Measurements from ENCODE around the gene LY6G6F.
"Not testable (repeated sequence)": the region's sequence is repeated elsewhere in the genome, so short reads cannot be mapped to it uniquely, and the experiment has no call there.

The LY6G6F gene

DNA sequence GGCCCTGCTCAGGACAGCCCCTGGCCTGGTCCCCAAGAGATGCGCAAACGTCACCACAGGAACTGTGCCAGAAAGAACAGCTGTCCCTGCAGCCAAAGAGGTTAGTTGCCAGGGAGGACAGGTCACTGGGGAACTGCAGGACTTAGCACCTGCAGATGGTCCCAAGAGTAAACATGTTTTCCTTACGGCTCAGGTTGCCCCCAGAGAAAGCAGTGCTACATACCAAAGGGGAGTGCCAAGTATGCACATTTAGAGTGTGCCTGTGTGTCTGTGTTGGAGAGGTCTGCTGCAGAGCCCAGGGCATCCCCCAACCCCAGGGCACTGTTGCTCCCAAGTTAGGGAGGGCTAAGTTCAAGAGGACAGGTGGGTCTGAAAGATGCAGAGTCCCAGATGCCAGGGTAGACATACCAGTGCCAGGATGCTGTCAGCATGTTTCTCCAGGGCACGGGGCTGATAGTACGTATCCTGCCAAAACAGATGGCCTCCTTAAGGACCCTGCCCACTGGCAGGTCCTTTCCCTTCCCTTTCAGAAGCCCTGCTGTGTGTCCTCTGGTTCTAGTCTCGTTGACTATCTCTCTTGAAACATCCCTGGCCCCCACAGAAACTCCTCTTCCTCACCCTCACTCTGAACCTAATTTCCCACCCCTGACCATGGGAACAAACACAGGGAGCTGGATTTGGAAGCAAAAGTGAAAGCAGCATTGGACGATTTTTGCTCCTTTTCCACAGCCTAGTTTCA lies 4.8 kb upstream of the LY6G6F start:
- DNase-seq (ENCODE audit: low read depth in 1 of 2, low spot score in 1 of 2), result no peak

DNA sequence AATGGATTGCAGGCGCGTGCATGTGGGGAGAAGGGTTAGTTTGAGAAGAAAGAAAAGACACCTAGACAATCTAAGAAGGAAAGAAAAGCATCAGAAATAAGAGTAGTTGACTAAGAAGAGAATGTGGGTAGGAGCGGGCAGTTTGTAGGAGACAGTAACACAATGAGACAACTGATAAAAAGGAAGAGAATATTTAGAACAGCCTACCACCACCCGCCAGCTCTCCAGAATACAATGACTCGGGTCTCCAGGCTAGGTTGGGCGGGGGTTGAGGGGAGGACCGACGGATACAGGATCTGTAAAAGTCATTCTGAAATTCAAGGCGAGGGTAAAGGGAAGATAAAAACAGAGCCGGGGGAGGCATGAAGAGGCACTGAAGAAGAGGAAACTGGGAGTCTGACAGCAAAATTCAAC lies 4.3 kb upstream of the LY6G6F start:
- no peak for DNase-seq (ENCODE audit: low read depth in 1 of 2, low spot score in 1 of 2)

DNA sequence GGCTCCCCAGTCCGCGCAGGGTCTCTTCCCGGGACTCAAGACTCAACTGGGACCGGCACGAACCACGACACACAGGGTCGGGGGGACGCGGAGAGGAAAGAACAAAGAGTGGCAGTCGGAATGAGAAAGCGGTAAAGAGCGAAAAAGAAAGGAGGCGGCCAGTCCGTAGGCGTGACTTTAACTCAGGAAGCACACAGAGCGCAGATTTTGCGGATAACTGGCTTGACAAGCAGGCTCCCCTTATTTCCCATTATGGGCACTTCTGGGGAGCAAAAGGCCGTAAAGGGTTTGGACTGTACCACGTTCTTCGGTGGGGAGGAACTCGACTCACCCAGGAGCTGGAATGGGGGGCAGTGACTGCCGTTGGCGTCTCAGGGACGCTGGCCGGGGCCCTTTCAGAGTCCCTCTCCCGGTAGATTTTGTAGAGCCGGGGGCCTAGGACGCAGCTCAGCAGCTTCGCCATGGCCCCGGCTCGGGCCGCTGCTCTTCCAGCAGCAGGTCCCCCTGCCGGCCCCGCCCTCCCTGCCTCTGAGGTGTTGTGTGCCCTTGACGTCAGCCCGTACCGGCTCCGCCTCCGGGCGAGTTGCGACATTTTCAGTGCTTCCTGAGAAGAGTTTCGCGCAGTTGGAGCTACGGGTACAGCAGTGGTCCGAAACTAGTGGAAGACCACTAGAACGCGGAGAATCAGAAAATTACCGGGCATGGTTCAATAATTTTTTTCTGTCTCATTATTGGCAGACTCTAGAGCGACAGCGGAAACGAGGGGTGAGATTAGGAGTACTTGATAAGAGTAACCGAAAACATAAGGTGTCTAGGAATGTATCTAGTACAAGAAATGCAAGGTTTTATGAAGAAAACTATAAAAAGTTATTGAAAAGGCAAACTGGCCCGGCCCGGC lies 3.6 kb upstream of the LY6G6F start, which contains the start of gene ABHD16A:
Gene ABHD16A (minus strand): TSS at position 506 of the 898 bp plus-strand sequence. CDS start 43 bp downstream, at position 463.
- peak; percentile 95 for DNase-seq (ENCODE audit: low read depth in 1 of 2, low spot score in 1 of 2)

GRCh38 chr6:31705931-31706330 lies 735 bp upstream of the LY6G6F start:
- DNase-seq (ENCODE audit: low read depth in 1 of 2, low spot score in 1 of 2), result no peak

GRCh38 chr6:31707701-31708100 lies 1.0 kb downstream of the LY6G6F start:
- DNase-seq (ENCODE audit: low read depth in 1 of 2, low spot score in 1 of 2), result no peak

- DNase-seq (ENCODE audit: low read depth in 1 of 2, low spot score in 1 of 2), result no peak
Observed at GRCh38 chr6:31708224-31708623, 1.6 kb downstream of the LY6G6F start.

DNA sequence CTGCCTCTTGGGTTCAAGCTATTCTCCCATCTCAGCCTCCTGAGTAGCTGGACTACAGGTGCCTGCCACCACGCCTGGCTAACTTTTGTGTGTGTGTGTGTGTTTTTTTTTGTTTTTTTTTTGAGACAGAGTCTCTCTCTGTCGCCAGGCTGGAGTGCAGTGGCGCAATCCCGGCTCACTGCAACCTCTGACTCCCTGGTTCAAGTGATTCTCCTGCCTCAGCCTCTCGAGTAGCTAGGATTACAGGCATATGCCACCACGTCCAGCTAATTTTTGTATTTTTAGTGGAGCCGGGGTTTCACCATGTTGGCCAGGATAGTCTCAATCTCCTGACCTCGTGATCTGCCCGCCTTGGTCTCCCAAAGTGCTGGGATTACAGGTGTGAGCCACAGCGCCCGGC lies 2.5 kb downstream of the LY6G6F start:
- DNase-seq (ENCODE audit: low read depth in 1 of 2, low spot score in 1 of 2), result not testable (repeated sequence)

DNA sequence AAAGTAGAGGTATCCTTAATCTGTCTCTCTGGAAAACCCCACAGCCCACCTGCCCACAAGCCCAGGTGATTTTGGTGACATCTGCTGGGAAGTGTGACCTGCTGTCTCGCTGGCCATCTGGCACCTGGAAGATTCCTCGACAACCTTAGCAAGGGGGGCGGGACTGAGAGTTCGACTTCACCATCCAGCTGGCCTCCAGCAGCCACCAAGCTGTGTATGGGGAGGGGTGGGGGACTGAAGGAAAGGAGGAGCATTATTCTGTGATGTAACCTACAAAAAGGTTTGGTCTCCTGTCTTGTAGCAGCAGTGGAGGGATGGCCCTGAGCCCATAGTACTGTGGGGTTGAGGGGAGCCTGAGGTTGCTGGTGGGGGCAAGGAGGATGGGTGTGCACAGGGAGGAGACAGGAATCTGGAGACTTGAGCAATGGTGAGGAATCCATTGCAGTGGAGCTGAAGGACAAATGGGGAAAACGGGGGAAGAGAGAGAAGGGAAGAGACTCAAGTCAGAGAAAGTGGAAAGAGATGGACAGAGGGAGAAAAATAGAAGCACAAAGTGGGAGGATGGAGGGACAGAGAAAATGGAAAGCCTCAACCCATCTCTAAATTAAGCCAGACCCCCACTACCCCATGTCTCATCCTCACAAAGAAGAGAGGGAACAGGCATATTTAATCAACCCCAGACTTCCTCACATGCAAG lies 4.0 kb downstream of the LY6G6F start:
- DNase-seq (ENCODE audit: low read depth in 1 of 2, low spot score in 1 of 2), result no peak

- no peak for DNase-seq (ENCODE audit: low read depth in 1 of 2, low spot score in 1 of 2)
Observed at GRCh38 chr6:31711233-31711632, 4.6 kb downstream of the LY6G6F start.

GRCh38 chr6:31712296-31712695 lies 5.6 kb downstream of the LY6G6F start:
- no peak for DNase-seq (ENCODE audit: low read depth in 1 of 2, low spot score in 1 of 2)

GRCh38 chr6:31713465-31713864 lies 6.8 kb downstream of the LY6G6F start:
- no peak for DNase-seq (ENCODE audit: low read depth in 1 of 2, low spot score in 1 of 2)

DNA sequence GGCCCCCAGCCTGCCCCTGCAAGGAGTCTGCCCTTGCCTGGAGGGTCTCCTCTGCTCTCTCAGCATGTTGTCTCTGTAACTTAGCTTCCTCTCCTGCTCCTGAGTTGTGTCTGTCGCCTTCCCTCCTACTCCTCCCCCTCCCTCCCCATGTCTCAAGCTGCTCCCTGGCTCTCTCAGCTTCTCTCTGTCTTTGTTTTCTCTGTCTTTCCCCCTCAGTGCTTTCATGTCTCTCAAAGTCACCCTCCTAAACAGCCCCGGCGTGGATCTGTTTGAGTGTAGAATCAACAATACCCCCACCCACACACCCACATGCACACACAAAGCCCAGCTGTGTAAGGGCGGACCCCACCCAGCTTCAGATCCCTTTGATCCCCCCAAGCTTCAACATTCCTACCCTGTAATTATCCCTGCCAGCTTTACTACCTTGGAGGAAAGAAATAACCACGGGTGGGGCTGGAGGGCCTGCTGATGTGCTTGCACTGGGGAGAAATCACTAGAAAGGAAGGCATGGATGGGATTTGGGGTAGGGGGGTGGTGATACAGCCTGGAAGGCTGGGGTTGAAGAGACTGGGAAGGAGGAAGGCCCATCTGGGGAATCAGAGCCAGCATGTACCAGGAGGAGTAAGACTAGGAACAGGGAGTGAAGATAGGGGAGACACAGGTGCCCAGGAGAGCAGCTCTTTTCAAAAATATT lies 7.5 kb downstream of the LY6G6F start:
- no peak for DNase-seq (ENCODE audit: low read depth in 1 of 2, low spot score in 1 of 2)

GRCh38 chr6:31715022-31715958 lies 8.6 kb downstream of the LY6G6F start, which contains the start of gene LY6G6D:
TSS of gene LY6G6D (plus strand) at chr6:31715348. CDS start at chr6:31715356, 8 bp downstream.
- DNase-seq (ENCODE audit: low read depth in 1 of 2, low spot score in 1 of 2), result no peak

DNA sequence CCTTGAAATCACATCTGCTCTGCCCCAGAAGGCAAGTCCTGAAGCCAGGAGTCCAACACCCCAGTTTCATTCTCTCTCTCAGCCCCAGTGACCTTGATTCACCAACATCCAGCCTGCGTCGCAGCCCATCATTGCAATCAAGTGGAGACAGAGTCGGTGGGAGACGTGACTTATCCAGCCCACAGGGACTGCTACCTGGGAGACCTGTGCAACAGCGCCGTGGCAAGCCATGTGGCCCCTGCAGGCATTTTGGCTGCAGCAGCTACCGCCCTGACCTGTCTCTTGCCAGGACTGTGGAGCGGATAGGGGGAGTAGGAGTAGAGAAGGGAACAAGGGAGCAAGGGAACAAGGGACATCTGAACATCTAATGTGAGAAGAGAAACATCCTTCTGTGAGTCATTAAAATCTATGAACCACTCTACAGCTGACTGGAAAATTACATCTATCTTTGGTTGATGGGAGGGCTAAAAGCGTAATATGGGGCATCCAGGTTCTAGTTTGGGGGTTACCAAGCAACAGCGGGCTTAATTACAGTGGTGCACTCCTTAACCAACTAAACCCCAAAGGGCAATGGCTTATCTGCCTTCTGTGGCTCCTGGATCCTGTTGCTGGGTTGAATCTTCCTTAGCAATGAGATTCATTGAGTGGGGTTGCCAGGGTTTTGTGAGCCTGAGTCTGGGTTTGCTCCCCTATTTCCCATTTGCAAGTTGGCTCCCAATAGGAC lies 11.0 kb downstream of the LY6G6F start:
- no peak for DNase-seq (ENCODE audit: low read depth in 1 of 2, low spot score in 1 of 2)

GRCh38 chr6:31718265-31718664 lies 11.6 kb downstream of the LY6G6F start:
- no peak for DNase-seq (ENCODE audit: low read depth in 1 of 2, low spot score in 1 of 2)

DNA sequence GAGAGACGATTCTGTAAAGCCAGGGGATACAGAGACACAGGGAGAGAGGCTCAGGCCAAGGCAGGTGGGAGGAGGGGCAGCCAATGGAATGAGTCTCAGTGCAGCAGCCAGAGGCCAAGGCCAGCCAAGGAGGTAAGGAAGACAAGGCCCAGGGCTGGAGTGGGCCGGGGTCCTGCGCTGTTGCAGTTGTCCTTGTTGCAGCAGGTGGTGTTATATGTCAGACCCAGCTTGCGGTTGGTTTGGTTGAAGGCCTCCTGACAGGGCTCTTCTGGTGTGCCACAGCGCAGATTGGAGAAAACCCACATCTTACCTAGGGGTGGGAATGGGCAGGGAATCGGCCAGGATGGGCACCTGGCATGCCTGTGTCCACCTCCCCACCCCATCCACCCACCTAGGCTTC lies 12.3 kb downstream of the LY6G6F start:
- no peak for DNase-seq (ENCODE audit: low read depth in 1 of 2, low spot score in 1 of 2)

DNA sequence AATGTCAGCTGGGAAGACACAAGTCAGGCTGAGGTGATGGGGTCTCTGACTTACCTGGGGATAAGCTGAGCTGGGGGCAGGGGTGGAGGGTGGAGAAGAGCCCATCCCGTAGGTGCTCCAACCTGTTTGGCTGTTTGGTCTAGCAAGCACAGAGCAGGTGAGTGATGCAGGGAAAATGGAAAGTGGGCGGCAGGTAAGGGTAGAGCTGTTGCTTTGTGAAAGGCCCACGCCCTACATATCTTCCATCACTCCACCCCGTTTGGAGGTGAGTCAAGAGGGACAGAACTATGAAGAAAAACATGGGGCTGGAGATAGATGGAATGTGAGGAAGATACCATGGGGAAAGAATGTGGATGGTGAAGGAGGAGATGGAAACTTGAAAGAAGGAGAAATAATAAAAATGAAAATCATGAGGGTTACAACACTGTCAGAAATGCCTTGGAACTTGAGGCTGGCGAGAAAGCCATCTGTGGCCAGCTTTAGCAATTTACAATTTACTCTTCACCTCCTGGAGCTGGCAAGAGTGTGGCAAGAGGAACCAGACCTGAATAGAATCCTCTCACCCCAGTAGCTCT lies 13.6 kb downstream of the LY6G6F start:
- DNase-seq (ENCODE audit: low read depth in 1 of 2, low spot score in 1 of 2), result no peak

DNA sequence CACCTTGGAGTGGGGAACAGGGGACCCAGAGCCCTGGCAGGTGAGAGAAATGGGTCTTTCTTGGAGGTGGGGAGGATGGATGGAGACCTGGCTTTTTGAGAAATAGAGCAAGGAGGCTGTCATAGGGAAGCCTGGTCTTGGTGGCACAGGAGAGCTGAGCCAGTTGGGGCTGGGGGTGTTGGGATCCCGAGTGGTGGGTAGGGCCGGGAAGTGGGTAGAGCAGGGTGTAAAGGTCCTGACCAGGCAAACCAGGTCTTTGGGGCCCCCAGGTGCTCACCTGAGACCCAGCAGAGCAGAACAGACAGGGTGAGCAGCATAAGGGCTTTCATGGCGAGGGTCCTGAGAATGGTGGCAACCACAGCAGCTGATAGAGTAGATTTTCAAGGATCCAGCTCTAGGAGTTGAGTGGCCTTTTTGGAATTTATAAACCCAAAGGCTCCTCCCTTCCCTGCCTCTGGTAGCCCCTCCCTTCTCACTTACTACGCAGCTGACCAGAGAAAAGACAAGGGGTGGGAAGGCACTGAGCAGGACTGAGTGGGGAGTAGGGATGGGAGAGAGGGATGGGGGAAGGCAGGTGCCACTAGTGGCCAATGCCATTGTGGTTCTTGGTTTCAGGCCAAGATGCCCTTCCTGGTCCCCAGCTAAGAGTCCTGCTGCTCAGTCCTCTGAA lies 14.8 kb downstream of the LY6G6F start, which contains the start of gene LY6G6C:
Gene LY6G6C (minus strand): TSS at position 396 of the 670 bp plus-strand sequence. CDS start 67 bp downstream, at position 329.
- DNase-seq (ENCODE audit: low read depth in 1 of 2, low spot score in 1 of 2), result no peak

Measured in stimulated activated CD4-positive, alpha-beta T cell treated with anti-CD3 and anti-CD28 coated beads, Interleukin-15, amount 100 ng/mL, for 1 hour (primary cell).